IMR-90 (cell line): Measurements from ENCODE around the gene GPN1. TPM values are rescaled to one million over a fixed set of nuclear protein-coding genes. Genes with fewer than 3 reads are reported as not detected.

Experiments used
- ATAC-seq: fragments of 200-7000 bp; cut with Tn5 transposase; 2 replicates; pipeline ENCODE4 v1.9.1; 2020; ENCODE audit warnings: low read depth, mild to moderate bottlenecking, moderate library complexity
- BruUV-seq: library from RNA; stranded (reverse); fragments of 400-500 nt; replicated peaks from 2 replicates; lab custom pipeline; 2021; lab: Mats Ljungman, UMichigan
- CTCF ChIA-PET: fragments of 300-600 bp; formaldehyde crosslinking; extraction: SDS; loops from one replicate; lab custom pipeline; 2021; ENCODE audit warnings: antibody characterized with exemption; lab: Yijun Ruan, JAX
- POLR2A ChIA-PET: fragments of 300-600 bp; sonication (Branson Sonifier 250); formaldehyde crosslinking; loops from one replicate; lab custom pipeline; 2022; ENCODE audit warnings: antibody characterized with exemption; ENCODE audit not compliant: unreplicated experiment; lab: Charles Lee
- DNase-seq: peaks from one replicate; pipeline ENCODE4 v3.0.0; 2013
- H2AFZ ChIP-seq: replicated peaks from 2 replicates; pipeline ENCODE3; 2013; ENCODE audit warnings: low read length, mild to moderate bottlenecking; ENCODE audit not compliant: poor library complexity
- H2AK5ac ChIP-seq: 2 replicates; pipeline ENCODE4 v1.6.1; 2013; ENCODE audit warnings: low read depth, low read length, inconsistent platforms
- H2AK9ac ChIP-seq: replicated peaks from 2 replicates; pipeline ENCODE3; 2013; ENCODE audit warnings: mild to moderate bottlenecking, low read depth, low read length, moderate library complexity; ENCODE audit not compliant: poor library complexity
- H2BK120ac ChIP-seq: 2 replicates; pipeline ENCODE4 v1.6.1; 2013; ENCODE audit warnings: low read depth, low read length, inconsistent platforms
- H2BK15ac ChIP-seq: 3 replicates; pipeline ENCODE4 v1.6.1; 2013; ENCODE audit warnings: low read depth, low read length, inconsistent platforms
- H2BK20ac ChIP-seq: 2 replicates; pipeline ENCODE4 v1.6.1; 2013; ENCODE audit warnings: low read depth, mild to moderate bottlenecking, inconsistent platforms, low read length, moderate library complexity
- H2BK5ac ChIP-seq: 2 replicates; pipeline ENCODE4 v1.6.1; 2013; ENCODE audit warnings: mild to moderate bottlenecking, low read depth, low read length, inconsistent platforms; ENCODE audit not compliant: poor library complexity, severe bottlenecking
- H3K14ac ChIP-seq: replicated peaks from 2 replicates; pipeline ENCODE4 v1.6.1; 2013; ENCODE audit warnings: low read depth, low read length, inconsistent platforms
- H3K18ac ChIP-seq: 2 replicates; pipeline ENCODE4 v1.6.1; 2013; ENCODE audit warnings: low read depth, low read length, control low read depth
- H3K23ac ChIP-seq: 2 replicates; pipeline ENCODE4 v1.6.1; 2013; ENCODE audit warnings: low read depth, low read length, inconsistent platforms
- H3K27ac ChIP-seq: 2 replicates; pipeline ENCODE4 v1.5.1; 2013; ENCODE audit warnings: mild to moderate bottlenecking, control low read depth, low read length; ENCODE audit not compliant: insufficient read depth
- H3K27me3 ChIP-seq: 2 replicates; pipeline ENCODE4 v1.6.1; 2013; ENCODE audit warnings: low read length; ENCODE audit not compliant: control insufficient read depth, insufficient read depth
- H3K36me3 ChIP-seq: 2 replicates; pipeline ENCODE4 v1.6.1; 2013; ENCODE audit warnings: low read length, mixed read lengths; ENCODE audit not compliant: control insufficient read depth, insufficient read depth
- H3K4ac ChIP-seq: 2 replicates; pipeline ENCODE4 v1.6.1; 2013; ENCODE audit warnings: low read depth, low read length, inconsistent platforms
- H3K4me1 ChIP-seq: 2 replicates; pipeline ENCODE4 v1.6.1; 2013; ENCODE audit warnings: low read length, mixed read lengths; ENCODE audit not compliant: control insufficient read depth, insufficient read depth
- H3K4me2 ChIP-seq: 2 replicates; pipeline ENCODE4 v1.6.1; 2013; ENCODE audit warnings: low read depth, mild to moderate bottlenecking, control low read depth, low read length, moderate library complexity
- H3K4me3 ChIP-seq: 2 replicates; pipeline ENCODE4 v1.5.1; 2013; ENCODE audit warnings: low read depth, mild to moderate bottlenecking, control low read depth, low read length, moderate library complexity; ENCODE audit not compliant: insufficient read depth
- H3K56ac ChIP-seq: 2 replicates; pipeline ENCODE4 v1.6.1; 2013; ENCODE audit warnings: low read length, inconsistent platforms; ENCODE audit not compliant: insufficient read depth; ENCODE audit errors: extremely low read depth
- H3K79me1 ChIP-seq, 2 experiments: 2 replicates each; pipeline ENCODE4 v1.6.1; 2013; ENCODE audit warnings: low read length in 2 of 2, inconsistent platforms in 1 of 2, low read depth in 1 of 2
- H3K9ac ChIP-seq: 2 replicates; pipeline ENCODE4 v1.6.1; 2013; ENCODE audit warnings: low read depth, low read length, control low read depth
- H3K9me1 ChIP-seq: 2 replicates; pipeline ENCODE4 v1.6.1; 2013; ENCODE audit warnings: low read length, inconsistent platforms; ENCODE audit not compliant: insufficient read depth
- H3K9me3 ChIP-seq: 2 replicates; pipeline ENCODE4 v1.6.1; 2013; ENCODE audit warnings: low read length; ENCODE audit not compliant: control insufficient read depth, insufficient read depth
- H4K20me1 ChIP-seq: 2 replicates; pipeline ENCODE4 v1.6.1; 2013; ENCODE audit warnings: low read length, inconsistent platforms; ENCODE audit not compliant: insufficient read depth
- H4K5ac ChIP-seq: 2 replicates; pipeline ENCODE4 v1.6.1; 2013; ENCODE audit warnings: mild to moderate bottlenecking, low read depth, low read length, control low read depth
- H4K8ac ChIP-seq, 2 experiments: 2 replicates each; pipeline ENCODE4 v1.6.1; 2013; ENCODE audit warnings: low read depth in 2 of 2, low read length in 2 of 2, control low read depth in 1 of 2, inconsistent platforms in 1 of 2
- H4K91ac ChIP-seq: 2 replicates; pipeline ENCODE4 v1.6.1; 2013; ENCODE audit warnings: low read depth, low read length, inconsistent platforms; ENCODE audit not compliant: insufficient read depth
- BHLHE40 ChIP-seq: fragments of 150-350 bp; IDR thresholded peaks from 2 replicates; pipeline ENCODE4 v1.6.1; 2016; ENCODE audit warnings: mild to moderate bottlenecking, low read depth, low read length
- CEBPB ChIP-seq: IDR thresholded peaks from 2 replicates; pipeline ENCODE4 v1.6.1; 2012; ENCODE audit warnings: low read depth, low read length, improper control_type of control experiment
- CHD1 ChIP-seq: IDR thresholded peaks from 2 replicates; pipeline ENCODE4 v1.6.1; 2012; ENCODE audit warnings: low read depth, low read length, improper control_type of control experiment
- FOS ChIP-seq: fragments of 150-350 bp; IDR thresholded peaks from 2 replicates; pipeline ENCODE4 v1.6.1; 2016; ENCODE audit warnings: low read depth, low read length
- MAZ ChIP-seq: IDR thresholded peaks from 2 replicates; pipeline ENCODE4 v1.6.1; 2012; ENCODE audit warnings: low read depth, mild to moderate bottlenecking, low read length, improper control_type of control experiment, moderate library complexity, borderline replicate concordance
- MXI1 ChIP-seq: IDR thresholded peaks from 2 replicates; pipeline ENCODE4 v1.6.1; 2012; ENCODE audit warnings: low read depth, mild to moderate bottlenecking, low read length, moderate library complexity, borderline replicate concordance
- NFE2L2 ChIP-seq: fragments of 150-350 bp; IDR thresholded peaks from 2 replicates; pipeline ENCODE4 v1.6.1; 2016; ENCODE audit warnings: low read depth, mild to moderate bottlenecking, low read length
- POLR2A ChIP-seq: IDR thresholded peaks from 2 replicates; pipeline ENCODE4 v1.6.1; 2012; ENCODE audit warnings: mild to moderate bottlenecking, low read depth, low read length
- RAD21 ChIP-seq: IDR thresholded peaks from 2 replicates; pipeline ENCODE4 v1.6.1; 2012; ENCODE audit warnings: low read length, improper control_type of control experiment
- RCOR1 ChIP-seq: IDR thresholded peaks from 2 replicates; pipeline ENCODE4 v1.6.1; 2012; ENCODE audit warnings: mild to moderate bottlenecking, low read length, improper control_type of control experiment; ENCODE audit not compliant: insufficient replicate concordance
- RFX5 ChIP-seq: IDR thresholded peaks from 2 replicates; pipeline ENCODE4 v1.8.0; 2012; ENCODE audit warnings: low read depth, mild to moderate bottlenecking, low read length, moderate library complexity
- SMC3 ChIP-seq: fragments of 150-350 bp; IDR thresholded peaks from 2 replicates; pipeline ENCODE4 v1.6.1; 2016; ENCODE audit warnings: low read depth, mild to moderate bottlenecking, antibody characterized with exemption, low read length, moderate library complexity
- WGBS, 2 experiments: methylation state at CpG; one replicate each; pipeline versions ENCODE4 v1.1.5 to v1.1.7; 2013; ENCODE audit warnings: missing lambda C conversion rate in 2 of 2; ENCODE audit not compliant: insufficient read length in 1 of 2; ENCODE audit errors: extremely low coverage in 2 of 2; 5-methylcytosine and 5-hydroxymethylcytosine counted together
- dilution Hi-C: fragments of 300-500 bp; cut with HindIII; formaldehyde crosslinking; loops from one replicate; pipeline ENCODE4 v1.14.3; 2018; ENCODE audit warnings: low sequenced_read_pairs; ENCODE audit not compliant: unreplicated experiment
- in situ Hi-C: fragments of 300-500 bp; cut with MboI; formaldehyde crosslinking; loops from 3 replicates; pipeline ENCODE4 v1.14.3; 2019; ENCODE audit warnings: low sequenced_read_pairs, inconsistent platforms, mixed read lengths
- intact Hi-C: fragments of 100-400 bp; cut with micrococcal nuclease; formaldehyde crosslinking; loops from 2 replicates; pipeline ENCODE4 v1.10.0; 2022
- polyA plus RNA-seq, 3 experiments: library from polyadenylated mRNA; depleted of rRNA; stranded (reverse); fragments of >200 nt; gene quantifications; 2 replicates each; pipeline ENCODE4 v1.2.3, GENCODE V29; 2012; ENCODE audit warnings: low replicate concordance in 1 of 3
- total RNA-seq: library from RNA; depleted of rRNA; stranded (reverse); fragments of >200 nt; gene quantifications from 2 replicates; pipeline ENCODE4 v1.2.3, GENCODE V29; 2012
- TF ChIP-seq, protein P1 (sequence below): fragments of 150-350 bp; IDR thresholded peaks from 2 replicates; pipeline ENCODE4 v1.6.1; 2016; ENCODE audit warnings: low read depth, mild to moderate bottlenecking, low read length, moderate library complexity, borderline replicate concordance
- TF ChIP-seq, protein P2 (sequence below): conservative IDR thresholded peaks from 2 replicates; pipeline ENCODE4 v1.5.1; 2012; ENCODE audit warnings: mild to moderate bottlenecking, low read depth, low read length, improper control_type of control experiment
- TF ChIP-seq, protein P3 (sequence below): fragments of 150-350 bp; IDR thresholded peaks from 2 replicates; pipeline ENCODE4 v1.6.1; 2017; ENCODE audit warnings: mild to moderate bottlenecking, antibody characterized with exemption, low read length, low read depth

Gene GPN1
- total and polyA plus RNA-seq, 2 of the 4 experiments (the other 2 are of a cell fraction), result 37.8 to 63.8 TPM

GRCh38 chr2:27638709-27639108 lies 9.9 kb downstream of the GPN1 start:
- Histone ChIP-seq H3K14ac (no peak overlapping the region), H3K4me2 (no peak overlapping the region), H2AK9ac (no peak overlapping the region), H3K79me1 (peaks cover 9 to 19% of the 10 kb centered on the region in 2 experiments; a peak in 3 of 4 replicates), H3K9me3 (no peaks in the 10 kb centered on the region), H2BK120ac (no peak overlapping the region), H2BK20ac (no peak overlapping the region), H2BK15ac (no peak overlapping the region), H4K20me1 (peaks cover 4% of the 10 kb centered on the region; the same call in 1 of the 2 replicates), H4K5ac (no peak overlapping the region), H4K91ac (no peak overlapping the region), H3K4me1 (no peaks in the 10 kb centered on the region), H3K27me3 (no peaks in the 10 kb centered on the region), H3K23ac (no peak overlapping the region), H3K56ac (no peak overlapping the region), H2AFZ (no peak overlapping the region), H3K4me3 (no peak overlapping the region), H3K36me3 (peaks cover 37% of the 10 kb centered on the region), H2AK5ac (no peak overlapping the region), H2BK5ac (peak overlapping the region; percentile 47), H3K4ac (no peak overlapping the region), H3K9me1 (no peaks in the 10 kb centered on the region), H3K27ac (no peak overlapping the region), H3K9ac (no peak overlapping the region), H4K8ac (no peak overlapping the region), H3K18ac (no peak overlapping the region)
- dilution Hi-C loops (no loop called here), in situ Hi-C loops (no loop called here), intact Hi-C loops (no loop called here)
- WGBS, 2 experiments, result no CpG with 5 or more reads among the region's 3 CpGs
- ATAC-seq (peak; percentile 51; the same call in 1 of the 2 replicates), DNase-seq (peak; percentile 90)
- no peak for TF ChIP-seq POLR2A
- TF ChIP-seq BHLHE40, result no peak
- no peak for TF ChIP-seq NFE2L2
- TF ChIP-seq CEBPB, result no peak
- TF ChIP-seq FOS, result no peak
- no peak for TF ChIP-seq MAZ
- TF ChIP-seq MXI1, result no peak
- TF ChIP-seq, protein P1, sequence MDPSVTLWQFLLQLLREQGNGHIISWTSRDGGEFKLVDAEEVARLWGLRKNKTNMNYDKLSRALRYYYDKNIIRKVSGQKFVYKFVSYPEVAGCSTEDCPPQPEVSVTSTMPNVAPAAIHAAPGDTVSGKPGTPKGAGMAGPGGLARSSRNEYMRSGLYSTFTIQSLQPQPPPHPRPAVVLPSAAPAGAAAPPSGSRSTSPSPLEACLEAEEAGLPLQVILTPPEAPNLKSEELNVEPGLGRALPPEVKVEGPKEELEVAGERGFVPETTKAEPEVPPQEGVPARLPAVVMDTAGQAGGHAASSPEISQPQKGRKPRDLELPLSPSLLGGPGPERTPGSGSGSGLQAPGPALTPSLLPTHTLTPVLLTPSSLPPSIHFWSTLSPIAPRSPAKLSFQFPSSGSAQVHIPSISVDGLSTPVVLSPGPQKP, result no peak
- TF ChIP-seq CHD1, result no peak
- no peak for TF ChIP-seq RFX5
- TF ChIP-seq, protein P2, sequence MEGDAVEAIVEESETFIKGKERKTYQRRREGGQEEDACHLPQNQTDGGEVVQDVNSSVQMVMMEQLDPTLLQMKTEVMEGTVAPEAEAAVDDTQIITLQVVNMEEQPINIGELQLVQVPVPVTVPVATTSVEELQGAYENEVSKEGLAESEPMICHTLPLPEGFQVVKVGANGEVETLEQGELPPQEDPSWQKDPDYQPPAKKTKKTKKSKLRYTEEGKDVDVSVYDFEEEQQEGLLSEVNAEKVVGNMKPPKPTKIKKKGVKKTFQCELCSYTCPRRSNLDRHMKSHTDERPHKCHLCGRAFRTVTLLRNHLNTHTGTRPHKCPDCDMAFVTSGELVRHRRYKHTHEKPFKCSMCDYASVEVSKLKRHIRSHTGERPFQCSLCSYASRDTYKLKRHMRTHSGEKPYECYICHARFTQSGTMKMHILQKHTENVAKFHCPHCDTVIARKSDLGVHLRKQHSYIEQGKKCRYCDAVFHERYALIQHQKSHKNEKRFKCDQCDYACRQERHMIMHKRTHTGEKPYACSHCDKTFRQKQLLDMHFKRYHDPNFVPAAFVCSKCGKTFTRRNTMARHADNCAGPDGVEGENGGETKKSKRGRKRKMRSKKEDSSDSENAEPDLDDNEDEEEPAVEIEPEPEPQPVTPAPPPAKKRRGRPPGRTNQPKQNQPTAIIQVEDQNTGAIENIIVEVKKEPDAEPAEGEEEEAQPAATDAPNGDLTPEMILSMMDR, result no peak
- TF ChIP-seq RAD21, result no peak
- TF ChIP-seq, protein P3, sequence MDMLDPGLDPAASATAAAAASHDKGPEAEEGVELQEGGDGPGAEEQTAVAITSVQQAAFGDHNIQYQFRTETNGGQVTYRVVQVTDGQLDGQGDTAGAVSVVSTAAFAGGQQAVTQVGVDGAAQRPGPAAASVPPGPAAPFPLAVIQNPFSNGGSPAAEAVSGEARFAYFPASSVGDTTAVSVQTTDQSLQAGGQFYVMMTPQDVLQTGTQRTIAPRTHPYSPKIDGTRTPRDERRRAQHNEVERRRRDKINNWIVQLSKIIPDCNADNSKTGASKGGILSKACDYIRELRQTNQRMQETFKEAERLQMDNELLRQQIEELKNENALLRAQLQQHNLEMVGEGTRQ, result no peak
- TF ChIP-seq RCOR1, result no peak
- no peak for TF ChIP-seq SMC3
- ChIA-PET POLR2A (no interaction called here), CTCF (interaction anchor here (0.5 kb wide), 1 partner anchor 231 kb away, joined by 5 read pairs; no protein-coding TSS in a partner anchor)
- no TSS peak for BruUV-seq
